GM23338 (cell line): ENCODE measurements around the gene ATP8A2. TPM values are rescaled to one million over a fixed set of nuclear protein-coding genes. Genes with fewer than 3 reads are reported as not detected.

Experiments used
- ATAC-seq: fragments of 200-7000 bp; cut with Tn5 transposase; 3 replicates; pipeline ENCODE4 v1.9.1; 2020
- DNase-seq: peaks from one replicate; pipeline ENCODE4 v3.0.0-alpha.2; 2015; ENCODE audit warnings: low spot score
- H2AFZ ChIP-seq: fragments of 200-600 bp; sonication (generic); 2 replicates; pipeline ENCODE4 v1.8.0; 2016; ENCODE audit warnings: antibody characterized with exemption, mild to moderate bottlenecking, moderate library complexity
- H3F3A ChIP-seq: fragments of 200-600 bp; sonication (generic); replicated peaks from 2 replicates; pipeline ENCODE4 v1.8.0; 2017; ENCODE audit warnings: antibody characterized with exemption, mixed run types, low read depth
- H3K27ac ChIP-seq: fragments of 200-600 bp; sonication (generic); 2 replicates; pipeline ENCODE4 v1.6.1; 2016; ENCODE audit warnings: low read depth
- H3K27me3 ChIP-seq: fragments of 200-600 bp; sonication (generic); 2 replicates; pipeline ENCODE4 v1.8.0; 2016; ENCODE audit warnings: mild to moderate bottlenecking, mixed run types, moderate library complexity; ENCODE audit not compliant: insufficient read depth
- H3K36me3 ChIP-seq: fragments of 200-600 bp; sonication (generic); 2 replicates; pipeline ENCODE4 v1.8.0; 2016; ENCODE audit warnings: mild to moderate bottlenecking; ENCODE audit not compliant: insufficient read depth
- H3K4me1 ChIP-seq: fragments of 200-600 bp; sonication (generic); 2 replicates; pipeline ENCODE4 v1.8.0; 2016; ENCODE audit warnings: mild to moderate bottlenecking, moderate library complexity; ENCODE audit not compliant: insufficient read depth
- H3K4me2 ChIP-seq: fragments of 200-600 bp; sonication (generic); 2 replicates; pipeline ENCODE4 v1.7.1; 2017; ENCODE audit warnings: mixed run types
- H3K4me3 ChIP-seq: fragments of 200-600 bp; sonication (generic); 2 replicates; pipeline ENCODE4 v1.6.1; 2016; ENCODE audit warnings: mixed run types
- H3K79me2 ChIP-seq: fragments of 200-600 bp; sonication (generic); replicated peaks from 2 replicates; pipeline ENCODE4 v1.8.0; 2017; ENCODE audit warnings: mild to moderate bottlenecking; ENCODE audit not compliant: insufficient read depth
- H3K9me2 ChIP-seq: fragments of 200-600 bp; sonication (generic); 2 replicates; pipeline ENCODE4 v1.8.0; 2017; ENCODE audit not compliant: insufficient read depth
- H4K20me1 ChIP-seq: fragments of 200-600 bp; sonication (generic); replicated peaks from 2 replicates; pipeline ENCODE4 v1.8.0; 2017; ENCODE audit warnings: mild to moderate bottlenecking; ENCODE audit not compliant: insufficient read depth
- H3K27ac Mint-ChIP-seq: 2 replicates; pipeline ENCODE4 v1.8.0; 2020; ENCODE audit warnings: inconsistent platforms, mild to moderate bottlenecking, moderate library complexity, mixed read lengths
- H3K27me3 Mint-ChIP-seq: 3 replicates; pipeline ENCODE4 v1.8.0; 2022; ENCODE audit warnings: low read depth, mild to moderate bottlenecking, moderate library complexity, mixed read lengths, inconsistent platforms; ENCODE audit not compliant: insufficient read depth, poor library complexity
- H3K36me3 Mint-ChIP-seq: 3 replicates; pipeline ENCODE4 v1.8.0; 2021; ENCODE audit warnings: low read depth, mild to moderate bottlenecking, inconsistent platforms, moderate library complexity, mixed read lengths
- H3K4me1 Mint-ChIP-seq: 3 replicates; pipeline ENCODE4 v1.8.0; 2020; ENCODE audit warnings: mild to moderate bottlenecking, inconsistent platforms, mixed read lengths
- H3K4me3 Mint-ChIP-seq: 3 replicates; pipeline ENCODE4 v1.8.0; 2021; ENCODE audit warnings: moderate library complexity, mild to moderate bottlenecking, inconsistent platforms, mixed read lengths
- H3K9me3 Mint-ChIP-seq: 3 replicates; pipeline ENCODE4 v1.8.0; 2020; ENCODE audit warnings: moderate library complexity, mild to moderate bottlenecking, inconsistent platforms, mixed read lengths
- CREB1 ChIP-seq: fragments of 250-450 bp; sonication (Bioruptor Pico); IDR thresholded peaks from 2 replicates; pipeline ENCODE4 v1.5.0; 2020; ENCODE audit warnings: low read depth, mild to moderate bottlenecking, moderate library complexity
- CTCF ChIP-seq, 2 experiments: fragments of 200-600 bp in 1 of 2; sonication (generic) in 1 of 2; conservative IDR thresholded peaks; 2 replicates each; pipeline versions ENCODE4 v1.5.1 to v1.6.1; 2016 to 2017; ENCODE audit warnings: antibody characterized with exemption in 2 of 2, low read depth in 2 of 2, mild to moderate bottlenecking in 2 of 2, moderate library complexity in 1 of 2
- ETS1 ChIP-seq: IDR thresholded peaks from 2 replicates; pipeline ENCODE4 v1.6.1; 2016; ENCODE audit warnings: antibody characterized with exemption
- EZH2 ChIP-seq: fragments of 200-600 bp; sonication (generic); IDR thresholded peaks from one replicate; pipeline ENCODE4 v1.8.0; 2017; ENCODE audit warnings: antibody characterized with exemption, mild to moderate bottlenecking, low read depth; ENCODE audit not compliant: unreplicated experiment
- EZH2phosphoT487 ChIP-seq: fragments of 200-600 bp; sonication (generic); IDR thresholded peaks from one replicate; pipeline ENCODE4 v1.8.1; 2018; ENCODE audit warnings: antibody characterized with exemption; ENCODE audit not compliant: unreplicated experiment
- JUNB ChIP-seq: IDR thresholded peaks from one replicate; pipeline ENCODE4 v1.6.1; 2016; ENCODE audit warnings: antibody characterized with exemption; ENCODE audit not compliant: unreplicated experiment
- NANOG ChIP-seq: IDR thresholded peaks from 2 replicates; pipeline ENCODE4 v1.6.1; 2016; ENCODE audit warnings: antibody characterized with exemption, borderline replicate concordance
- POLR2AphosphoS5 ChIP-seq: IDR thresholded peaks from 2 replicates; pipeline ENCODE4 v1.6.1; 2016; ENCODE audit warnings: antibody characterized with exemption, low read depth
- REST ChIP-seq: IDR thresholded peaks from one replicate; pipeline ENCODE4 v1.6.1; 2018; ENCODE audit warnings: antibody characterized with exemption; ENCODE audit not compliant: unreplicated experiment
- STAT1 ChIP-seq: IDR thresholded peaks from one replicate; pipeline ENCODE4 v1.6.1; 2016; ENCODE audit warnings: antibody characterized with exemption; ENCODE audit not compliant: unreplicated experiment
- ZNF114 ChIP-seq: fragments of 250-450 bp; sonication (Bioruptor Pico); IDR thresholded peaks from 2 replicates; pipeline ENCODE4 v1.5.0; 2020; ENCODE audit warnings: mild to moderate bottlenecking, moderate library complexity
- ZNF331 ChIP-seq: fragments of 250-450 bp; sonication (Bioruptor Pico); IDR thresholded peaks from 2 replicates; pipeline ENCODE4 v1.5.0; 2020; ENCODE audit warnings: low read depth, mild to moderate bottlenecking, moderate library complexity
- ZNF462 ChIP-seq: fragments of 250-450 bp; sonication (Bioruptor Pico); IDR thresholded peaks from 2 replicates; pipeline ENCODE4 v1.5.0; 2020; ENCODE audit warnings: mild to moderate bottlenecking, moderate library complexity
- polyA plus RNA-seq: library from polyadenylated mRNA; unstranded; fragments of >200 nt; fragmentation: Nextera tagmentation; extraction: Ambion mirVana; gene quantifications from 2 replicates; pipeline ENCODE4 v1.2.1, GENCODE V29; 2016
- total RNA-seq: library from RNA; depleted of rRNA; stranded (reverse); fragments of >200 nt; shearing (Covaris generic); gene quantifications from 2 replicates; pipeline ENCODE4 v1.2.3, GENCODE V29; 2014

ATP8A2 gene
- total and polyA plus RNA-seq, 2 experiments from 2014 or later: 5.7 to 8.8 TPM

- Histone ChIP-seq H3K9me2 (no peaks in the 10 kb centered on the region; the same call in 1 of the 2 replicates), H3K27me3 (no peaks in the 10 kb centered on the region), H4K20me1 (no peaks in the 10 kb centered on the region), H3K4me2 (no peak overlapping the region), H2AFZ (no peak overlapping the region), H3K79me2 (no peaks in the 10 kb centered on the region), H3K36me3 (no peaks in the 10 kb centered on the region), H3K4me1 (peaks cover 23% of the 10 kb centered on the region), H3F3A (no peaks in the 10 kb centered on the region), H3K4me3 (no peak overlapping the region), H3K27ac (no peak overlapping the region)
- no peak overlapping the region for H3K4me3 Mint-ChIP-seq
- H3K4me1 Mint-ChIP-seq: peaks cover 39% of the 10 kb centered on the region
- no peaks in the 10 kb centered on the region for H3K9me3 Mint-ChIP-seq
- no peaks in the 10 kb centered on the region for H3K36me3 Mint-ChIP-seq
- H3K27ac Mint-ChIP-seq: no peak overlapping the region
- DNase-seq (no peak), ATAC-seq (no peak)
- peaks cover 11% of the 10 kb centered on the region for H3K27me3 Mint-ChIP-seq
- TF ChIP-seq POLR2AphosphoS5 (no peak), ZNF331 (no peak), EZH2phosphoT487 (no peak), NANOG (no peak), STAT1 (no peak), JUNB (no peak), ZNF114 (no peak), REST (no peak), CTCF (conservative IDR thresholded peaks at IDR 0.05; ENCODE audit: low read depth in 2 of 2) (no peak), CREB1 (no peak), ETS1 (no peak), EZH2 (no peak), ZNF462 (no peak)
These were observed 560.6 kb downstream of the ATP8A2 start for GRCh38 chr13:25932365-25932764.
